NCI-H2107 treated with DMSO at 0.1 percent for 48 hours (cell line): ENCODE measurements around the gene BYSL.

ENCODE experiments used
- DNase-seq: peaks from one replicate; lab custom pipeline; 2025; ENCODE audit not compliant: unreplicated experiment; lab: John Stamatoyannopoulos, UW

Gene BYSL

DNA sequence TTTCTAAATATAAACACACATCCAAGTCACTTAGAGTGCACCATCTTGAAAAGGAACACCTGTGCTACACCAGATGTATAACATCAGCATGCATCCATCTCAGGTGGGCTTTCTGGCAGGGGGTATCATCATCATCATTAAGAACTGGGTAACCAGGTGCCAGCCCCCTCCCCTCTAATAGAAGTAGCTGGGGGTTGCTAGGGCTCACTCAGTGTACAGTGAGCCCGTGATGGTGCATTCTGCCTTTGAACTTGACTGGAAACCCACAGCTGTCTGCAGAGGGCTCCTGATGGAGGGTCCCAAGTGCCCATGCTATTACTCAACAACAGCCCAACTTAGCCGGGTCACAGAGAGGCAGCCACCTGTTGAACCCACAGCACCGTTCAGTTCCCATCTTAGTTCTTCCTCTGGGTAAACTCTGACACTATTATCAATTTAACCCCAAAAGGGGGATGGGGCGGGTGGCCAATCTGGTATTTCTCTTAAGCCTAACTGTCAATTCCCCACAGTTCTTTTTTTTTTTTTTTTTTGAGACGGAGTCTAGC, 53.1 kb downstream of the BYSL start:
- DNase-seq, result no peak

DNA sequence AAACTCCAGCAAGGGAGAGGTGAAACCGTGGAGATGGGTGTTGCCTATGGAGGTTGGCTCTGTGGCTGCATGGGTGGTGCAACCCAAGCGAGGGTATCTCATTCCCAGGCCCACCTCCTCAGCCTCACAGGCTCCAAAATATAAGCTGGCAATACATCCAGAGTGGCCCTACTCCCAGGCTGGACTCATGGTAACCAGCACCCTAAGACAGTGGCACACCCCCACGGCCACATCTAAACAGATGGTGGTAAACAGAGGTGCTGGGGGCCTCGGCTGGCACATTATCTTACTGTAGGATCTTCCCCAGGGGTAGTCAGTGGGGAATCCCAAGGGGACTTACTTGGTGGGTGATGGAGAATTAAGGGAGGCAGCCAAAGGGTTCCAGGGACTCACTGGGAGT, 54.0 kb downstream of the BYSL start:
- DNase-seq, result no peak

DNA sequence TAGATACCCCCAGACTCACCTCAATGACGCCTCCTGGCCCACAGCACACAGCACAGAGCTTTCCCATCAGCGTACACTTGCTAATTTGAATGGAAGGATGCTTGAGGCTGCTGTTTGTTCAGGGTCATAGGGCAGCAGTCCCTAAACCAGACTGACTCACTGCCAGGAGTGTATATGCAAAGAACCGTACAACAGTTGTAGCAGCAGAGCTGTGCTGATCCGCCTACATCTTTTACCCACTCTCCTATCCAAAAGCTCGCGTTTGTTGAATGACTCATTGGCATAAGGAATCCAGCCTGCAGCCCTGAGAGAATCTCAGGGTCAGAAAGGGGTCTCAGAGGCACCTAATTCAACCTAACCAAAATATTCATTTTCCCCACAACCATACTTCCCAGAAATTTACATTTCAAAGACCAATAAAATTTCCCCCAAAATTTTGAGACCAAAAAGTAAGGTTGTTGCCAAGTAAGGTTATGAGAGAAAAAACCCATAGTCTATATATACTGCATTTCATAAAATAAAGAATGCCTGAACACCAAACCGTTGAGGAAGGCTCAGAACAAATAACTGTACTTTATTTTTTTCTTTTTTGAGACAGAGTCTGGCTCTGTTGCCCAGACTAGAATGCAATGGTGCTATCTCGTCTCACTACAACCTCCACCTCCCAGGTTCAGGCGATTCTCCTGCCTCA, 55.6 kb downstream of the BYSL start:
- DNase-seq, result no peak
